ENCODE measurements around the gene ADCY3.
"Not testable (repeated sequence)": the region's sequence is repeated elsewhere in the genome, so short reads cannot be mapped to it uniquely, and the experiment has no call there.

Gene ADCY3

DNA sequence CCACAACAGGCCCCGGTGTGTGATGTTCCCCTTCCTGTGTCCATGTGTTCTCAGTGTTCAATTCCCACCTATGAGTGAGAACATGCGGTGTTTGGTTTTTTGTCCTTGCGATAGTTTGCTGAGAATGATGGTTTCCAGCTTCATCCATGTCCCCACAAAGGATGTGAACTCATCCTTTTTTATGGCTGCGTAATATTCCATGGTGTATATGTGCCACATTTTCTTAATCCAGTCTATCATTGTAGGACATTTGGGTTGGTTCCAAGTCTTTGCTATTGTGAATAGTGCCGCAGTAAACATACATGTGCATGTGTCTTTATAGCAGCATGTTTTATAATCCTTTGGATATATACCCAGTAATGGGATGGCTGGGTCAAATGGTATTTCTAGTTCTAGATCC, 119.5 kb downstream of the ADCY3 start:
- DNase-seq: not testable (repeated sequence)

DNA sequence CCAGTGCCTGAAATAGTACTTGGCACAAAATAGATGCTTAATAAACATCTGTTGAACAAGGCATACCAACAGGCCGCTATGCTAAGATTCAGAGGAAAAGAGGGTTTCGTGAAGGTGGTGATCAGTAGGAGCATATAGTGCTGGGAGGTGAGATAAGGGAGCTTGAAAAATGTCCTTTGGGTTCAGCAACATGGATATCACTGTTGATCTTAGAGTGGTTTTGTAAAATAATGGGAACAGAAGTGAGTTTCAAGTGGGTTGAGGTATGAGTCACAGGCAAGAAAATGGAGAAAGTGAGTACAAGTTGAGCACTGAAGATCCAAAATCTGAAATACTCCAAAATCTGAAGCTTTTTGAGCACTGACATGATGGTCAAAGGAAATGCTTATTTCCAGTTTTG, 122.4 kb downstream of the ADCY3 start:
- no peak for DNase-seq

DNA sequence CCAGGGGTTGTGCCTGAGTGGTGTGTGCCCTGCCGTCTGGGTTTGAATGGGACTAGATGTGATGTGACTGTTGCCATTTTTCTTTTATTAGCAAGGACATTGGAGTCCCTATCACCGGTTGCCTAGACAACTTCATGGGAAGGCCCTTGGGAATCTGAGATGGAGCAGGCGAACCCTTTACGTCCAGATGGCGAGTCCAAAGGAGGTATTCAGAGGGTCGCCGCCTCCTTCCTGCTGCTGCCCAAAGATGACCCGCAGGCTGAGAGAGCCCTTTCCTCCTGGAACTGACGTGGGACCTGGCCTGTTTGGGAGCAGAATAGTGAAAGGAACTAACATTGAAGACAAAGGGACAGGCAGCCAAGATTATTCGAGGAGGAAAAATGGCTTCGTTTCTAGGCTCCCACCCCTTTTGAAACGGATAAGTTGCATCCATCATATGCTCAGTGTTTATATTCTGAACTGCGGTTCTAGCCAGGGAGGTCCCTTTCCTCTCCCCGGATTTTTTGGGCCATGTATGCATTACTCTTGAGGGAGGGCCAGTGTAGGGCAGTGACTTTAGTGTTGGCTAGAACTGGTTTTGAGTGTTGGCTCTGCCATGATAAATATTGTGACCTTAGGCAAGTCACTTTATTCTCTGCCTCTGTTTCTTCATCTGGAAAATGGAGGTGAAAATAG, 126.1 kb downstream of the ADCY3 start:
- peak; percentile 13 to 26 for DNase-seq

DNA sequence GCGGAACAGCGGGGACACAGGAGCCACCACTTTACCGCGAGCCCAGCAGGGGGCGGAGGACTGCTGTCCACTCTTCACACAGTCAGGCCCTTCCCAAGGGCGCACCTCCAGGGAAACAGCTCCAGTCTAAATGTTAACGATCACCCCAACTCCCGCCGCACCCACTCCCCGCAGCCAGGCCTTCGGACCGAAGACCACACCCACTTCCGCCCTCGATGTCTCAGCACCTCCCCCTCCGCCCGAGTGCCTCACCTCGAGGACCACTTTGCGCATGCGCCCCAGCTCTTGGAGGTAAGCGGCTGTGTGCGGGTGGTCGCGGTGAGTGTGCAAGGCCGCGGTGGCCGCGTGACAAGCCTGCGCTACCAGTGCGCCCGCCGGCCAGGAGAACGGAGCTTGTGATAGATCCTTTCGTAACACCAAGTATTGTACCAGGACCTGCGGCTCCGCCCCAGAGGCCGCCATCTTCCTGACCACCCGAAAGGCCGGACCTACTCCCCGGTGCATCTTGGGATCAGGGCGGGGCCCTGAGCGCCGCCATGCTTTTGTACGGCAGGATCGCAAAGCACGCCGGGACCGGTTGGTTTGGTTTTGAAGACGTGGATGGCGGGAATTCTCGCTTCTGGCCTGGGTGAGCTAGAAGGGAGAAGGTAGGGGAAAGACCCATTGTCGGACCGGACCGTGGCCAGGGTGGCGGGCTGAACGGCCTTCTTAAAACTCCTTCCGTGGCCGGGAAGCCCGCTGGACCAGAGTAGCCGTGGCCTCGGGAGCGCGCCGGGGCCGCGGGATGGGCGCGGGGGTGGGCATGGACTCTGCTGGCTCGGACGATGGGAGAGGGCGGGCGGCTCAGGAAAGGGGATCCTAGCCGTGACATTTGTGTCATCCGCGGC, 126.9 kb downstream of the ADCY3 start, which contains the start of the genes CENPO and PTRHD1:
Gene CENPO (plus strand): TSS at position 552 of the 887 bp plus-strand sequence. CDS start 495 bp downstream, outside the sequence.
Gene PTRHD1 (minus strand): TSS at position 518 of the 887 bp plus-strand sequence. CDS start 14 bp downstream, at position 504.
- DNase-seq: peak; percentile 92 to 94

DNA sequence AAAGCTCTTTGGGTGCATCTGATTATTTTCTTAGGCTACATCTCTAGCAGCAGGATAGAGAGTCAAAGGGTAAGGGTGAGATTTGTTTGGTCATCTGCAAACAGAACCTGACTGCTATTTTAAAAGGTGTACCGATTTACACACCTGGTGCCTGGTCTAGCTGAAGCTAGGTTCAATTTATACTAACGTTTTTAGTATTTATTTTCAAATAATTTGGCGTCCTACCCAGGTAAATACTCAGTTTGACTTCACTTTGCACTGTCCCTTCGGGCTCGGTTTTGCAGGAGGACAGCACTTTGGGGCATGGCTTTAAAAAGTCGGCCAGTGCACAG, 127.5 kb downstream of the ADCY3 start:
- DNase-seq: peak in 1 of 2 experiments; percentile 28

DNA sequence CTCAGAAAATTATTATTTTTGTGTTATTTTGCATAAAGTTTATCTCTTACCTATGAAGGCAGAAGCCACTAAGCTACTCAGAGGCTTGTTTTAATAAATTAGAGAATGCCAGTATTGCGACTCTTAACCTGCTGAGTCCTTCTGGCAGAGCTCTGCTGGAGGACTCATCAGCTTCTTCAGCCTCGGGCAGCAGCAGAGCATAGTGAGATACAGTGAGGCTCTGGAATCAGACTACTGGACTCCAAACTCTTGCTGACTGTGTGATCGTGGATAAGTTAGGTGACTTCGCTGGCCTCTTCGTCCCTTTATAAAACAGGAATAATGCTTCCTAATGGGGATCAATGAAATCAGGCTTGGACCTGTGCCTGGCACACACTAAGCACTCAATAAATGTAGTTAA, 128.6 kb downstream of the ADCY3 start:
- DNase-seq: no peak

DNA sequence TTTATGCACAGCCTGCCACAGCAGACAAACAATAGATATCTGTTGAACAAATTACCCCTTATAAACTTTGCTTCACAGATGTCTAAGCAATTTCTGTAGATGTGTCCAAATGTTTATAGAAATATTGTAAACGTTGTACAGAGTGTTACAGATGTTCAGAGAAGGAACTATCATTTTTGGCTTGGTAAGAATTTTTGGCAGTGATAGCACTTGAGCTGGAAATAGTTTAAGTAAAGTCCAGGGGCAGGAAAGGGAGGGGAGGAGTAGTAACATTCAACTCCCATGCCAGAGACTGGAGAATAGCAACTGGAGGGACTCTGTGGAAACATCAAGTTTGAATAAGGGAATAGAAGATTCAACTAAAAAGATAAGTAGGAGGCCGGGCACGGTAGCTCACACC, 131.2 kb downstream of the ADCY3 start:
- DNase-seq: no peak

DNA sequence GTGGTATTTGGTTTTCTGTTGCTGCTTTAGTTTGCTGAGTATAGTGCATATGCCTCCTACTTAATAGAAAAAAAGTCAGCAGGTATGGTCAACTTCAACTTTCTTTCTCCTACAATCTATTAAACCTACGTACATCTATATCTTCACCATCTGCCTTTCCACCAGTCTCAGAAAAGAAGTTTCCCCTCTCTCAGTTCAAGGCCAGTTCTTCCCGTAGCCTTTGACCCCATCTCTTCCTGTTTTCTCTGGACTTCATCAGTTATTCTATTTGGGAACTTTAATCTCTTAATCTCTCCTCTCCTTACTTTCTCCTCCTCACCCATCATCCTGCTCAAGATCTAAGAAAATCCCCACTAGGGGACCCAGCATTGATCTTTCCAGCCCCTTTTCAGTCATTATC, 132.5 kb downstream of the ADCY3 start:
- no peak for DNase-seq

DNA sequence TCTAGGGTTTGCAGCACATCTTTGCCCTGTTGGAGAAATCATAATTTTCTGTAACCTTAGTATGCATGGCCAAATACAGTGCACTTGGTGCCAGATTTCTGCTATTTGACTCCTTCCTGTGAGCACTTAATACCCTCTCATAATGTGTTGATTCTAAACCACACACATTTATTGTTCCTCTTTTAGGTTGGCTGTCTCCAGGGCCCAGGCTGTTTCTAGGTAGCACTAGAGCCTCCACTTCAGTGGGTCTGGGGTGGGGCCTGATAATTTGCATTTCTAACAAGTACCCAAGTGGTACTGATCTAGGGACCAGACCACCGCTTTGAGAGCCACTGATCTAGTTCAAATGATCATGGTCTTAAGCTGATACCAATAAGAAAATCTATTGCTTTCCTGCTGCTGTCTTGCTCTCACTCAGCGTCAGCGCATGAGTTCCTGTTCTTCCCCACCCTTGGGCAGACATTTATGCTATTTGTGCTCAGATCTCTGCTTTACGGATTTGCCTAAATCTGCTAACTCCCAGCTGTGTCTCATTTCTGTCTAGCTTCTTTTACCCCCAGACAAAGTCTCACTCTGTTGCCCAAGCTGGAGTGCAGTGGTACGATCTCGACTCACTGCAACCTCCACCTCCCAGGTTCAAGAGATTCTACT, 134.2 kb downstream of the ADCY3 start:
- peak; percentile 86 to 93 for DNase-seq

DNA sequence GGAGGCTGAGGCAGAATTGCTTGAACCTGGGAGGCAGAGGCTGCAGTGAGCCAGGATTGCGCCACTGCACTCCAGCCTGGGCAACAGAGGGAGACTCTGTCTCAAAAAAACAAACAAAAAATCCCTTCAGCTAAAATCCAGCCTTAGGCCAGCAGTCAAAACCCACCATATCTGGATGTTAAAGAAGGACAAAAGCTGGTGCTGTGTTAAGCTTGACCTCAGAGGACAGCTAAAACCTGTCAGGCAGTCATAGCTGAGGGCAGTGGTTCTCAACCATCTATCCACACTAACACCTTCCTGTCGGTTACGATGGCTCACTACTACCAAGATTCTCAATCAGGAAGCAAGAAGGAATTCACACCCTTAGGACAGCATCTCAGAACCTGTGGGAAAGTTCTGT, 136.4 kb downstream of the ADCY3 start:
- no peak for DNase-seq

DNA sequence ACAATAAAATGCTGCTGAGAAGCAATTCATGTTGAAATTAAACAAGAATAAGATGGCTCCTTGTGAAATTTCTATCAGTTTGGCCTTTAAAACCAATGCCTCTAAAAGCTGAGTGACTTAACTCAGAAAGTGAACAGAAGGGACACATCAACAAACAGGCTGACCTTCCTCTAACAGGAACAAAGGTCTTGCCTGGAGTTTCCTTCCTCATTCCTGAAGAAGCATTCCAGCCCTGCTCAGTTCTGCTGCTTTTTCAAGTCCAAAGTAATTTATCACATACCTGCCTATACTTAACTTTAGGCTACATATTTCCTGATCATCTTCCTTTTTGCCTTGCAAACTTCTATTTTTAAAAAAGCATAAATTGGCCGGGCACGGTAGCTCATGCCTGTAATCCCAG, 140.9 kb downstream of the ADCY3 start:
- no peak for DNase-seq

DNA sequence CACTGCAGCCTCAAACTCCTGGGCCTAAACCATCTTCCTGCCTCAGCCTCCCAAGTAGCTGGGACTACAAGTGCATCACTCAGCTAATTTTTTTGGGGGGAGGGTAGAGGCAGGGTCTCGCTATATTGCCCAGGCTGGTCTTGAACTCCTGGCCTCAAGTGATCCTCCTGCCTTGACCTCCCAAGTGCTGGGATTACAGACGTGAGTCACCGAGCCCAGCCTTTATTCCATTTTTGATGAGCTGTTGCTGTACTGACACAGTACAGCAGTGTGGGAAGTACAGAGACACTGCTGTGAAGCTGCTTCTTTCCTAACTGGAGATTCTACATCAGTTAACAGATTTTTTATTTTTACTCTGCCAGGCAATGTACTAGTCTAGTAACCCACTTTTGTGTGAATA, 145.7 kb downstream of the ADCY3 start:
- no peak for DNase-seq

DNA sequence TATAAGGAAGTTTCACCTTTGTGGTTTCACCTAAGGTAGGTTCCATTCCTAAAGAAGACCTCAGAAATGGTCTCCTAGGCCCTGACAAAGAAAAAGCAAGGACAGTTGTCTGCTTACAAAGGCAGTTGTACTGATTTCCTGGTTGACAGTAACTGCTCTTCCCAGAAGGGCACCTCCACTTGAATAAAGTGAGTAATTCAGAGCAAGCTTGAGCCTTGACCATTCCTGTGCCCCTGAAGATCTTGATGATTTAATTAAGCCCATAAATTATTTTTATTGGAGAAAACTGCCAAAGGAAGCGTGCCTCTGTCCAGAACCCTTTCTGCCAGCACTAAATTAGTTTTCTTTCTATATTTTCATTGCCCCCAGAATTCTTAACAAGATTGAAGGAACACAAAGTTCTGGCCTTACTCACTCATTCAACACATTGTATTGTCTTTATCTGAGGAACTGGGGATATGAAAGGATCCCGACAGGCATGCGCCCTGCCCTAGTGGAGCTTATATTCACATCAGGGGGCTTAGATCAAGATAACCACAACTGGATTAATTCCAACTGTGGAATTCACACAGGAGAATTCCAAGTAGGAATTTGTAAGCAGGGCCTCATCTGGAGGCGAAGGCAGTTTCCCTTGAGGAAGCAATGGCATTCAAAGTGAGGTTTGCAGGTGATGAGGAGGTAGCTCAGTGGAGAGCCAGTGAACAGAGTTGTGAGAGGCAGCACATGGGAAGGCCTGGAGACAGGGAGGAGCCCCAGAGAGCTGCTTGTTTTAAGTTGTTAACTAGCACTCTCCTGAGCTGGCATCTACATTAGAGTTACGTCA, 148.1 kb downstream of the ADCY3 start:
- no peak for DNase-seq

DNA sequence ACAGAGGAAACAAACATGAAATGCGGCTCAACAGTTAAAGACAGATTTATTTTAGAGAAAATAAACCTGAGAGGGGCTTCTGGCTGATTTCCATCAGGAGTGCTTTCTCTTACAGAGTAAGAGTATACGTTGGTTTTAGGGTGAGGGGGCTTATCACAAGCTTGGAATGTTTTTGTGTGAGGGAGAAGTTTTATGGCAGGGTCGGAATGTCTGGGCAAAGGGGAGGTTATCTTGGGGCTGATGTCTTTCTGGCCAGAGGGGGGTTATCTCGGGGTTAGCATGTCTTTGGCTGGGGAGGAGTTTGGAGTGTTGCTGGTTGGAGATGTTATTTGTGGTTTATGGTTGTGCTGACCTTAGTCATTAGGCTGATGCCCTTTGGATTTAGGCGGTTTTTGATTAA, 149.0 kb downstream of the ADCY3 start:
- no peak for DNase-seq
